HuH-7 (cell line): ENCODE data around the gene UCN2.

ENCODE experiments used
- DNase-seq: peaks from one replicate; pipeline ENCODE4 v3.0.0; 2011; ENCODE audit warnings: low spot score

The UCN2 gene

GRCh38 chr3:48591436-48591835, 27.9 kb upstream of the UCN2 start:
- DNase-seq = no peak

- no peak for DNase-seq
These were observed 24.6 kb upstream of the UCN2 start for GRCh38 chr3:48588230-48588629.

GRCh38 chr3:48587686-48588085, 24.1 kb upstream of the UCN2 start:
- no peak for DNase-seq

GRCh38 chr3:48585411-48585810, 21.8 kb upstream of the UCN2 start:
- no peak for DNase-seq

- no peak for DNase-seq
These were observed 21.3 kb upstream of the UCN2 start for GRCh38 chr3:48584836-48585235.

- no peak for DNase-seq
These were observed 18.3 kb upstream of the UCN2 start for GRCh38 chr3:48581621-48582481.

GRCh38 chr3:48576647-48577046, 13.1 kb upstream of the UCN2 start:
- no peak for DNase-seq

- DNase-seq = no peak
These were observed 11.8 kb upstream of the UCN2 start for GRCh38 chr3:48575366-48575765.

GRCh38 chr3:48573973-48574585, 10.5 kb upstream of the UCN2 start:
- DNase-seq = no peak

DNA sequence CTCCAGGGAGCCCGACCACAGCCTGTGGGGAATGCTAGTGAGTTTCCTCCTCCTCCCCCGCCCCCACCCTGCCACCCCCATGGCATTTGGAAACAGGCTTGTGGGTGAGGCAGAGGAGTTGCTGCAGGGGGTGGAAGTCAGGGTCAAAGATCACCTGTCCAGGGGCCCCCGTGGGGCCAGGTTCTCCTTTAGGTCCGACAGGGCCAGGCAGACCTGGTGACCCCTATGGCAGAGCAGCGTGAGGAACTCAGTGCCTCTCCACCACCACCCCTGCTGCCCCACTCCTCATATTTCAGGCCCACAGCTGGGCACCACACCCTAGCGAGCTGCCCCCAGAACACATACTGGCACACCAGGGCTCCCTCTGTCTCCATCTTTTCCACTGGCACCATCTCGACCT, 8.9 kb upstream of the UCN2 start:
- no peak for DNase-seq

GRCh38 chr3:48571938-48572337, 8.4 kb upstream of the UCN2 start:
- DNase-seq = no peak

- no peak for DNase-seq
These were observed 6.3 kb upstream of the UCN2 start for GRCh38 chr3:48569808-48570450.

DNA sequence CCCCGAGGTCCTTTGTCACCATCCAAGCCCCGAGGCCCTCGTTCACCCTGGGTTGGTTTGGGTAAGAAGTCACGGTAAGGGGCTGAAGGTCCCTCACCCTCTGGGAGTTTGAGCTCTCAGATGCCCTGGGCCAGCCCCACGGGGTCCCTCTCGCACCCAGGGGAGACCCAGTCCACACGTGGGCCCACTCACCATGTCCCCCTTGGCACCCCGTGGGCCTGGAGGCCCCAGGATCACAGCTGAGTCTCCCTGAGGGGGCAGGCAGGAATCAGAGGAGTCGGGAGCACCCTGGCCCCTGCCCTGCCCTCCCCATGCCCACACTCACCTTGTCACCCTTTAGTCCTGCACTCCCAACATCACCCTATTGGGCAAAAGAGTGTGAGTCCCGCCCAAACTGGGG, 5.8 kb upstream of the UCN2 start:
- no peak for DNase-seq

DNA sequence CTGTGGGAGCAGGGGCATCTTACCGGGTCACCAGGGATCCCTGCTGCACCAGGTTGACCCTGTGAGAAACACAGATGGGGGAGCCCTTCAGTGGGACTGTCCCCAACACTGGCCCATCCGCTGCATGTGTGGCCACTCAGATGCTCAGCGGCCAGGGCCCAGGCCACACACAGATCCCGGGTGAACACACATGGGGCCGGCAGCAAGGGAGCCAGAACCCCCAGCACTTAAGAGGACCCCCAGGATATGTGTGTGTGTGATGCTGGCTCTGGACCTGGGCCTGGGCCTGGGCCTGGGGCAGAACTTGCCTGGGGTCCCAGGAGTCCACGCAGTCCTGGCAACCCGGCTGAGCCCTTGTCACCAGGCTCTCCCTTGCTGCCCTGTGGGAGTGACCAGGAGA, 4.9 kb upstream of the UCN2 start:
- DNase-seq = no peak

DNA sequence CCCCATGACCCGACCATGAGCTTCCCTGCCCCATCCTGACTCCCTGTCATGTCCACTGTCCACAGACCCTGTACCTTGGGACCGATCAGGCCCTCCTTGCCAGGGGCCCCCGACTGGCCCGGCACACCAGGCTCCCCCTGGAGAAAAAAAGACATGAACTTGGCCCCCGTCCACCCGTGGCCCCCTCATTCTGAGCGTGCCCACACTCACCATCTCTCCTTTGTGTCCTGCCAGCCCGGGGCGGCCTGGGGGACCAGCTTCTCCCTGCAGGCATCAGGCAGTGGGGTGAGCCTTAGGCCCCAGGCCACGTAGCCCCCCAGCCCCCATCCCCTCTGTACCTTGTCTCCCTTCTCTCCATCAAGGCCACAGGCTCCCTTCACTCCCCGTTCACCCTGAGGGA, 3.9 kb upstream of the UCN2 start:
- no peak for DNase-seq

GRCh38 chr3:48567090-48567489, 3.5 kb upstream of the UCN2 start:
- DNase-seq = no peak

DNA sequence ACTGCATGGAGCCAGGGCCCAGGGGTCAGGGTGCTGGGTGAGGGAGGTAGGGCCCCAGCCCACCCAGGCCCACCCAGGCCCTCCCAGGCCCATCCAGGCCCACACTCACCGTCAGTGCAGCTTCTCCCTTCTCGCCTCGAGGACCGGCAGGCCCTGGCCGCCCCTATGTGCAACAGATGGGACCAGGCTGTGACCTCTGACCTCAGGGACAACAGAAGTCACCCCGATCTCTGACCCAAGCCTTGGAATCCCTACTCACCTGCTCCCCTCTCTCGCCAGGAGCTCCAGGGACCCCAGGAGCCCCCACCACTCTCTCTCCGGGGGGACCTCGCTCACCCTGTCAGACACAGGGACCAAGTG, 2.8 kb upstream of the UCN2 start:
- DNase-seq = no peak

DNA sequence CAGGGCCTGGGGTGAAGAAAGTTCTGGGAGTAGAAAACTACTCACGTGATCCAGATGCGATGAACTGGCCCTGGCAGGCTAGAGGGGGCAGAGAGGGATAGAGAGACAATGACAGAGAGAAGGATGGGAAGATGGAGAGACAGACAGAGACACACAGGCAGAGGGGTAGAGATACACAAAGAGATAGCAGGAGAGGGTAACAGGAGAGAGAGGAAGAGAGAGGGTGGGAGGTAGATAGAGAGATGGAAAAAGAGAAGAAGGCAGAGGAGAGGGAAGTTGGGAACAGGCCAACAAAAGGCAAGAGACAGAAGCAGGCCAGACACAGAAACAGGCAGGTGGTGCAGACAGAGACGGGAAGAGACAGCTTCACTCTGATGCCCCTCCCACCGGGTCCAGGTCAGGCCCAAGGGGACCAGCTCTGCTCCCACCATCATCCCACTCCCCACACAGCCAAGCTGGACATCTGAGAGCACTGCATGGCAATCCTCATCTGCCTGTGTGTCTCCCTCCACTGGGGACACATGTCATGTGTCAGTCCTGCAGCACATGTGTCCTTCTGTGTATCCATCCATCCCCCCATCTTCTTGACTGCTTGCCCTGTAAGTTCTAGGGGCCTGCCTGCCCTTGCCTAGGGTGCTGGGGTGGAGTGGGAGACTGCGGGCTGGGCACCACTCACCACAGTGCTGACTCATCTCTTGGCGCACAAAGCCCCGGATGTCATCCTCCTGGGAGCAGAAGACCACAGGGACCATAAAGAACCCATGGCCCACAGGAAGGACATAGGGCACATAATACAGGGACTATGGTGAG, 2.2 kb upstream of the UCN2 start:
- no peak for DNase-seq

DNA sequence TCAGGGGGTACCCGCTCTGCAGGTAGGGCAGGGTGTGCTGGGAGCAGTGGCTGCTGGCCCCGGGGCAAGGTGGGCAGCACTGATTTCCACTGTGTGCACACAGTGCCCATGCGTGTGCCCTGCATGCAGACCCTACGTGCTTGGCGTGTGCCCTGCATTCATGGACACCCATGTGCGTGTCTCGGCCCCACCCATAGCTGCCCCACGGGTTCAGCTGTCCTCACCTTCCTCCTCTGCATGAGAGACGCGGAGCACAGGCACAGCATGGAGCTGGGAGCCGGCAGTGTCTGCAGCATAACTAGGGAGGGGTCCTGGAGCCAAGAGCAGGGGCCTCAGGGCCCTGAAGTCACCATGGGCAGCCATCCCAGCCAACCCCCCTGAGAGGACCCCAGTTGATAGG, 1.6 kb upstream of the UCN2 start:
- no peak for DNase-seq

GRCh38 chr3:48564667-48565066, 1.1 kb upstream of the UCN2 start:
- no peak for DNase-seq

GRCh38 chr3:48564022-48564421, 441 bp upstream of the UCN2 start:
- no peak for DNase-seq

DNA sequence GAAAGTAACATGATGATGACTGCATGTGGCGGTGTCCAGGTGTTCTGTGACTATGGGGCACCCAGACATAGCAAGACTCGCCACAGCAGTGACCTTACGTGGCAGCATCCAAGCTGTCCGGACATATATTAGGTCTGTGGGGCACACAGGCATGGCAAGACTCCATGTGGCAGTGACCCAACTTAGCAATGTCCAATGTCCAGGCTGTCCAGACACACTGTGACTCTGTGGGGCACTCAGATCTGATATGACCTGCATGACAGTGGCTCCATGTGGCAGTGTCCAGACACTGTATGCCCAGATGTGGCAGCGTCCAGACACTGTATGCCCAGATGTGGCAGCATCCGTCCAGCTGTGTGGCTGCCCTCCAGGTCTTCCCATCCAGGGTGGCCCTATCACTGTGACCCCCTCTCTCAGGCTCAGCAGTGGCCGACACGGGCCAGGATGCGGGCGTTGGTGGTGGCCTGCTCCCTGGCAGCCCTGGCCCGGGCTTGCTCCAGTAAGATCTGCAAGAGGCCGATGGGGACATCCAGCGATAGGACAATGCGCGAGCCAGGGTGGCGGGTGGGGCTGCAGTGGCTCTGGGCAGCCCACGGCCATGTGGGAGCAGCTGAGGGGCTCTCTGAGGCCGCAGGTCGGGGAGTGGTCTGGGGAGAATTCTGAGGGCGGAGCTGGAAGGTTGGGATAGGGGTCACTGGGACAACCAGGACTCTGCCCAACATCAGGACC, 1.1 kb downstream of the UCN2 start:
- no peak for DNase-seq
